ENCODE measurements around the gene UBE2H. TPM values are rescaled to one million over a fixed set of nuclear protein-coding genes. Genes with fewer than 3 reads are reported as not detected.
A peak's percentile ranks its signal among the peaks of the same experiment; 100 is the strongest.
"Not testable (repeated sequence)": the region's sequence is repeated elsewhere in the genome, so short reads cannot be mapped to it uniquely, and the experiment has no call there.

Gene UBE2H
- total RNA-seq, 1 donor from 2014 or later, result 112 TPM

GRCh38 chr7:129825209-129825970 is 127.4 kb downstream of the UBE2H start:
- no peaks in the 10 kb centered on the region for H3K9me3 ChIP-seq (replicated peaks)
- H3K36me3 ChIP-seq, result no peaks in the 10 kb centered on the region
- H3K27me3 ChIP-seq (ENCODE audit: low read depth), result no peaks in the 10 kb centered on the region
- peak; percentile 97 for TF ChIP-seq CTCF (IDR thresholded peaks at IDR 0.05; ENCODE audit: borderline replicate concordance)
- peak overlapping the region; percentile 86 for H3K4me3 ChIP-seq
- peaks cover 34% of the 10 kb centered on the region for H3K4me1 ChIP-seq
- H3K27ac ChIP-seq (replicated peaks), result peak overlapping the region; percentile 38
- DNase-seq, result peak; percentile 89
- intact Hi-C loops (cut with micrococcal nuclease), result no loop called here

- Histone ChIP-seq H3K9me3 (replicated peaks) (no peaks in the 10 kb centered on the region), H3K4me1 (peaks cover 25% of the 10 kb centered on the region), H3K4me3 (peak overlapping the region; percentile 86), H3K27me3 (ENCODE audit: low read depth) (no peaks in the 10 kb centered on the region), H3K36me3 (no peaks in the 10 kb centered on the region), H3K27ac (replicated peaks) (no peak overlapping the region)
- no peak for DNase-seq
- peak; percentile 22 for TF ChIP-seq CTCF (IDR thresholded peaks at IDR 0.05; ENCODE audit: borderline replicate concordance)
- intact Hi-C loops (cut with micrococcal nuclease), result no loop called here
Observed at GRCh38 chr7:129824291-129825208, 128.2 kb downstream of the UBE2H start.

DNA sequence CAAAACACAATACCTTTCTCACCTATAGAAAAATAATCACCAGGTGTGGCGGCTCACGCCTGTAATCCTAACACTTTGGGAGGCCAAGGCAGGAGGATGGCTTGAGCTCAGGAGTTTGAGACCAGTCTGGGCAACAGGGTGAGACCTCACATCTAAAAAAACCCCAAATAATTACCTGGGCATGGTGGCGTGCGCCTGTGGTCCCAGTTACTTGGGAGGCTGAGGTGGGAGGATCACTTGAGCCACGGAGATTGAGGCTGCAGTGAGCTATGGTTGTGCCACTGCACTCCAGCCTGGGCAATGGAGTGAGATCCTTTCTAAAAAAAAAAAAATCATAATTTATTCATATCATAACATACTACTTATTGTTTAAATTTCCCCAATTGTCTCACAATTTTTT is 129.6 kb downstream of the UBE2H start:
- H3K4me3 ChIP-seq; DNase-seq; H3K9me3 ChIP-seq (replicated peaks); H3K27me3 ChIP-seq (ENCODE audit: low read depth); H3K27ac ChIP-seq (replicated peaks); H3K36me3 ChIP-seq; intact Hi-C loops (cut with micrococcal nuclease): not testable (repeated sequence)
- peaks cover 17% of the 10 kb centered on the region for H3K4me1 ChIP-seq

- no peaks in the 10 kb centered on the region for H3K36me3 ChIP-seq
- H3K27me3 ChIP-seq (ENCODE audit: low read depth), result no peaks in the 10 kb centered on the region
- no peak overlapping the region for H3K27ac ChIP-seq (replicated peaks)
- H3K4me1 ChIP-seq, result peaks cover 17% of the 10 kb centered on the region
- DNase-seq, result no peak
- H3K9me3 ChIP-seq (replicated peaks), result peaks cover 10% of the 10 kb centered on the region
- no peak for TF ChIP-seq CTCF (IDR thresholded peaks at IDR 0.05; ENCODE audit: borderline replicate concordance)
- intact Hi-C loops (cut with micrococcal nuclease), result no loop called here
- no peak overlapping the region for H3K4me3 ChIP-seq
Observed at GRCh38 chr7:129821476-129821875, 131.3 kb downstream of the UBE2H start.

DNA sequence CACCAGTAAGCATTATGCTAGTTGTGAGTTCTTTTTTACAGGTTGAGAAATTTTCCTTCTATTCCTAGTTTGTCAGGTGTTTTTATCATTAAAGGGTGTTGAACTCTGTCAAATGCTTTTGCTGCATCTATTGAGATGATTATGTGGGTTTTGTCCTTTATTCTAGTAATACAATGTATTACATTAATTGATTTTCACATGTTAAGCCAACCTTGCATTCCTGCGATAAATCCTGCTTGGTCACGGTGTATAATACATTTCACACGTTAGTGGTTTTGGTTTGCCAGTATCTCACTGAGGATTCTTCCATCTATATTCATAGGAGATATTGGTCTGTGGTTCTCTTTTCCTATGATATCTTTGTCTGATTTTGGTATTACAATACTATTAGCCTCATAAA is 136.0 kb downstream of the UBE2H start:
- Histone ChIP-seq H3K9me3 (replicated peaks) (peaks cover 11% of the 10 kb centered on the region), H3K27me3 (ENCODE audit: low read depth) (no peaks in the 10 kb centered on the region), H3K4me3 (no peak overlapping the region), H3K36me3 (no peaks in the 10 kb centered on the region), H3K4me1 (no peaks in the 10 kb centered on the region), H3K27ac (replicated peaks) (no peak overlapping the region)
- TF ChIP-seq CTCF (IDR thresholded peaks at IDR 0.05; ENCODE audit: borderline replicate concordance), result no peak
- intact Hi-C loops (cut with micrococcal nuclease), result loop anchor here (10.0 kb wide), 1 partner anchor 132 kb away; no protein-coding TSS in a partner anchor
- no peak for DNase-seq
